ENCODE measurements around the gene FHL3.

DNA sequence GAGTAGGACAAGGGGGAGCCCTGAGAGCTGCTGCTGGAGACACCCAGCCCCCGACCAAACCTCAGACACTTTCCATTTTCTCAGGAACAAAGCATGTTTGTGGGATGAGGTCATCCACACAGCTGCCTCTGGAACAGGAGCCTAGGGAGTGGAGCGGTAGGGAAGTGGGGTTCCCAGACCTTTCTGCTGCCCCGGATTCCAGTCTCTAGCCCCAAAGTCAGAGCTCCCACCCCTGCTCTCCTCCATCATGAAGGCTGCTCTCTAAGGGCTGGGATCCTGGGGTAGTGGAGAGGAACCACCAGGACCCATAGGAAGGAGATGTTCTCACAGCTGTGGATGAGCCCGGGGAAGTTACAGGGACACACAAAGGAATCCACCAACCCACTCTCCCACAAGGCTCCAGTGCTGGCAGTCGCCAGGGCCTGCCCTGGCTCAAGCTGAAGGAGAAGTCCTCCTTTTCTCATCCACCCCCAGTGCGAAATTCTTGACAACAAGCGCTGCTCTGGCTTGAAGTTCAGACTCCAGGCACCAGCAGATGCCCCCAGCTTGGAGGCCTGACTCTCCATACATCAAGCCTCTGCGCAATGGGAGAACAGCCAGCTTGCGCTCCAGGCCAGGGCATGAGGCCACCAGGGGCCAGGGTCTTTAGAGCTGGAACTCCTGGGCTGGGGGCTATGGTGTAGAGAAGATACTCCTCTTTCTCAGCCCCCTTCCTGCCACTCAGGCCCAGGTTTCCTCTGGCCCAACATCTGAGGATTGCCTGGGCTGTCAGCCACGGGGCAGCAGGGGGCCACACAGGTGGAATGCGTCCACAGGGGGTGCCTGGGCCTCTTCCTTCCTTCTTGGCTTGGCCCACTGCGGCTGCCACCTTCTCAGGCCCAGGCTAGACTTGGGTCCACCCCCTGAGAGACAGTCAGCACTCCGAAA is 4.5 kb downstream of the FHL3 start:
- TF ChIP-seq, protein P1, sequence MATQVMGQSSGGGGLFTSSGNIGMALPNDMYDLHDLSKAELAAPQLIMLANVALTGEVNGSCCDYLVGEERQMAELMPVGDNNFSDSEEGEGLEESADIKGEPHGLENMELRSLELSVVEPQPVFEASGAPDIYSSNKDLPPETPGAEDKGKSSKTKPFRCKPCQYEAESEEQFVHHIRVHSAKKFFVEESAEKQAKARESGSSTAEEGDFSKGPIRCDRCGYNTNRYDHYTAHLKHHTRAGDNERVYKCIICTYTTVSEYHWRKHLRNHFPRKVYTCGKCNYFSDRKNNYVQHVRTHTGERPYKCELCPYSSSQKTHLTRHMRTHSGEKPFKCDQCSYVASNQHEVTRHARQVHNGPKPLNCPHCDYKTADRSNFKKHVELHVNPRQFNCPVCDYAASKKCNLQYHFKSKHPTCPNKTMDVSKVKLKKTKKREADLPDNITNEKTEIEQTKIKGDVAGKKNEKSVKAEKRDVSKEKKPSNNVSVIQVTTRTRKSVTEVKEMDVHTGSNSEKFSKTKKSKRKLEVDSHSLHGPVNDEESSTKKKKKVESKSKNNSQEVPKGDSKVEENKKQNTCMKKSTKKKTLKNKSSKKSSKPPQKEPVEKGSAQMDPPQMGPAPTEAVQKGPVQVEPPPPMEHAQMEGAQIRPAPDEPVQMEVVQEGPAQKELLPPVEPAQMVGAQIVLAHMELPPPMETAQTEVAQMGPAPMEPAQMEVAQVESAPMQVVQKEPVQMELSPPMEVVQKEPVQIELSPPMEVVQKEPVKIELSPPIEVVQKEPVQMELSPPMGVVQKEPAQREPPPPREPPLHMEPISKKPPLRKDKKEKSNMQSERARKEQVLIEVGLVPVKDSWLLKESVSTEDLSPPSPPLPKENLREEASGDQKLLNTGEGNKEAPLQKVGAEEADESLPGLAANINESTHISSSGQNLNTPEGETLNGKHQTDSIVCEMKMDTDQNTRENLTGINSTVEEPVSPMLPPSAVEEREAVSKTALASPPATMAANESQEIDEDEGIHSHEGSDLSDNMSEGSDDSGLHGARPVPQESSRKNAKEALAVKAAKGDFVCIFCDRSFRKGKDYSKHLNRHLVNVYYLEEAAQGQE (IDR thresholded peaks at IDR 0.05; ENCODE audit: insufficient replicate concordance, low read depth) = no peak
- TF ChIP-seq, protein P2, sequence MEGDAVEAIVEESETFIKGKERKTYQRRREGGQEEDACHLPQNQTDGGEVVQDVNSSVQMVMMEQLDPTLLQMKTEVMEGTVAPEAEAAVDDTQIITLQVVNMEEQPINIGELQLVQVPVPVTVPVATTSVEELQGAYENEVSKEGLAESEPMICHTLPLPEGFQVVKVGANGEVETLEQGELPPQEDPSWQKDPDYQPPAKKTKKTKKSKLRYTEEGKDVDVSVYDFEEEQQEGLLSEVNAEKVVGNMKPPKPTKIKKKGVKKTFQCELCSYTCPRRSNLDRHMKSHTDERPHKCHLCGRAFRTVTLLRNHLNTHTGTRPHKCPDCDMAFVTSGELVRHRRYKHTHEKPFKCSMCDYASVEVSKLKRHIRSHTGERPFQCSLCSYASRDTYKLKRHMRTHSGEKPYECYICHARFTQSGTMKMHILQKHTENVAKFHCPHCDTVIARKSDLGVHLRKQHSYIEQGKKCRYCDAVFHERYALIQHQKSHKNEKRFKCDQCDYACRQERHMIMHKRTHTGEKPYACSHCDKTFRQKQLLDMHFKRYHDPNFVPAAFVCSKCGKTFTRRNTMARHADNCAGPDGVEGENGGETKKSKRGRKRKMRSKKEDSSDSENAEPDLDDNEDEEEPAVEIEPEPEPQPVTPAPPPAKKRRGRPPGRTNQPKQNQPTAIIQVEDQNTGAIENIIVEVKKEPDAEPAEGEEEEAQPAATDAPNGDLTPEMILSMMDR (IDR thresholded peaks at IDR 0.05; ENCODE audit: insufficient read depth, low read length) = no peak
- no peak for TF ChIP-seq GABPA (IDR thresholded peaks at IDR 0.05; ENCODE audit: low read depth)

Data from HL-60 (cell line).